PC-9 (cell line): ENCODE measurements around the gene EEF2K. TPM values are rescaled to one million over a fixed set of nuclear protein-coding genes. Genes with fewer than 3 reads are reported as not detected.

Experiments used
- BruUV-seq: library from RNA; stranded (reverse); fragments of 400-500 nt; replicated peaks from 2 replicates; lab custom pipeline; 2021; lab: Mats Ljungman, UMichigan
- CTCF ChIA-PET: fragments of 300-600 bp; sonication (Branson Sonifier 250); formaldehyde crosslinking; loops from one replicate; lab custom pipeline; 2022; ENCODE audit warnings: antibody characterized with exemption; lab: Charles Lee
- POLR2A ChIA-PET: fragments of 300-600 bp; sonication (Branson Sonifier 250); formaldehyde crosslinking; loops from one replicate; lab custom pipeline; 2022; ENCODE audit warnings: antibody characterized with exemption; ENCODE audit not compliant: unreplicated experiment; lab: Charles Lee
- DNase-seq, 2 experiments: peaks; one replicate each; pipeline versions ENCODE4 v3.0.0 to v3.0.0-alpha.2; 2015 to 2022; ENCODE audit warnings: mixed read lengths in 1 of 2
- H2AFZ ChIP-seq: fragments of 200-600 bp; sonication (generic); 2 replicates; pipeline ENCODE4 v1.8.1; 2017; ENCODE audit warnings: antibody characterized with exemption
- H3F3A ChIP-seq: fragments of 200-600 bp; sonication (generic); 2 replicates; pipeline ENCODE4 v1.8.1; 2017; ENCODE audit warnings: antibody characterized with exemption, mild to moderate bottlenecking, low read depth; ENCODE audit not compliant: insufficient read depth
- H3K27ac ChIP-seq: fragments of 200-600 bp; sonication (generic); 2 replicates; pipeline ENCODE4 v1.6.1; 2016; ENCODE audit warnings: mixed run types
- H3K27me3 ChIP-seq: fragments of 200-600 bp; sonication (generic); 2 replicates; pipeline ENCODE4 v1.6.1; 2016; ENCODE audit warnings: low read depth, mixed run types; ENCODE audit not compliant: insufficient read depth
- H3K36me3 ChIP-seq: fragments of 200-600 bp; sonication (generic); 2 replicates; pipeline ENCODE4 v1.6.1; 2016; ENCODE audit warnings: low read depth, mixed run types
- H3K4me1 ChIP-seq: fragments of 200-600 bp; sonication (generic); replicated peaks from 2 replicates; pipeline ENCODE4 v1.6.1; 2016; ENCODE audit warnings: mixed run types; ENCODE audit not compliant: insufficient read depth
- H3K4me2 ChIP-seq: fragments of 200-600 bp; sonication (generic); 2 replicates; pipeline ENCODE4 v1.6.1; 2017; ENCODE audit warnings: mixed run types
- H3K4me3 ChIP-seq: fragments of 200-600 bp; sonication (generic); 2 replicates; pipeline ENCODE4 v1.6.1; 2016; ENCODE audit warnings: mixed run types
- H3K79me2 ChIP-seq: fragments of 200-600 bp; sonication (generic); 2 replicates; pipeline ENCODE4 v1.6.1; 2017; ENCODE audit warnings: low read depth, mixed run types
- H3K9me2 ChIP-seq: fragments of 200-600 bp; sonication (generic); 2 replicates; pipeline ENCODE4 v1.8.1; 2017; ENCODE audit warnings: mild to moderate bottlenecking; ENCODE audit not compliant: insufficient read depth
- H3K9me3 ChIP-seq: fragments of 200-600 bp; sonication (generic); 2 replicates; pipeline ENCODE4 v1.8.1; 2016; ENCODE audit warnings: low read depth; ENCODE audit not compliant: insufficient read depth
- H4K20me1 ChIP-seq: fragments of 200-600 bp; sonication (generic); 2 replicates; pipeline ENCODE4 v1.8.1; 2017; ENCODE audit not compliant: insufficient read depth
- CTCF ChIP-seq: fragments of 200-600 bp; sonication (generic); conservative IDR thresholded peaks from 2 replicates; pipeline ENCODE4 v1.6.1; 2017; ENCODE audit warnings: mixed run types, antibody characterized with exemption, mild to moderate bottlenecking, moderate library complexity
- EZH2 ChIP-seq: fragments of 200-600 bp; sonication (generic); IDR thresholded peaks from 2 replicates; pipeline ENCODE4 v1.8.0; 2017; ENCODE audit warnings: antibody characterized with exemption, low read depth
- intact Hi-C: fragments of 100-400 bp; cut with micrococcal nuclease; formaldehyde crosslinking; loops from one replicate; pipeline ENCODE4 v1.10.0; 2022; ENCODE audit not compliant: unreplicated experiment
- total RNA-seq: library from RNA; stranded (reverse); gene quantifications from 2 replicates; pipeline ENCODE4 v1.2.3, GENCODE V29; 2021

The EEF2K gene
- total RNA-seq, 1 experiment from 2014 or later: 29.8 TPM

- Histone ChIP-seq H3K9me2 (no peaks in the 10 kb centered on the region), H3K79me2 (no peaks in the 10 kb centered on the region), H3K27ac (no peak overlapping the region), H3K4me2 (no peak overlapping the region), H3F3A (peaks cover 19% of the 10 kb centered on the region; the same call in 1 of the 2 replicates), H3K27me3 (no peaks in the 10 kb centered on the region), H2AFZ (no peak overlapping the region), H3K4me1 (no peaks in the 10 kb centered on the region), H3K4me3 (no peak overlapping the region), H3K36me3 (peaks cover 48% of the 10 kb centered on the region), H4K20me1 (no peaks in the 10 kb centered on the region; the same call in 1 of the 2 replicates), H3K9me3 (no peaks in the 10 kb centered on the region; the same call in 1 of the 2 replicates)
- TF ChIP-seq CTCF (no peak), EZH2 (no peak)
- no TSS peak for BruUV-seq
- no peak for DNase-seq
- intact Hi-C loops: no loop called here
- ChIA-PET CTCF (interaction anchor here (0.5 to 0.6 kb wide), 2 partner anchors 11 to 82 kb away, joined by 3 to 5 read pairs; no protein-coding TSS in a partner anchor), POLR2A (no interaction called here)
Measured at GRCh38 chr16:22335668-22336246, 129.7 kb downstream of the EEF2K start.

- H3K9me3 ChIP-seq: no peaks in the 10 kb centered on the region; the same call in 1 of the 2 replicates
- BruUV-seq: no TSS peak
- POLR2A ChIA-PET: no interaction called here
Measured at GRCh38 chr16:22336581-22336980, 130.5 kb downstream of the EEF2K start.

GRCh38 chr16:22337045-22337444 lies 131.0 kb downstream of the EEF2K start:
- H3K4me2 ChIP-seq: no peak overlapping the region
- peaks cover 13% of the 10 kb centered on the region; the same call in 1 of the 2 replicates for H3F3A ChIP-seq
- intact Hi-C loops: no loop called here
- DNase-seq: no peak
- H3K27me3 ChIP-seq: no peaks in the 10 kb centered on the region
- no peaks in the 10 kb centered on the region for H3K4me1 ChIP-seq
- no peak overlapping the region for H3K27ac ChIP-seq
- H3K9me2 ChIP-seq: no peaks in the 10 kb centered on the region
- no peaks in the 10 kb centered on the region; the same call in 1 of the 2 replicates for H4K20me1 ChIP-seq
- no peaks in the 10 kb centered on the region; the same call in 1 of the 2 replicates for H3K9me3 ChIP-seq
- H3K4me3 ChIP-seq: no peak overlapping the region
- TF ChIP-seq CTCF (no peak), EZH2 (no peak)
- peaks cover 38% of the 10 kb centered on the region for H3K36me3 ChIP-seq
- ChIA-PET CTCF (no interaction called here), POLR2A (no interaction called here)
- H3K79me2 ChIP-seq: no peaks in the 10 kb centered on the region
- no peak overlapping the region for H2AFZ ChIP-seq
- BruUV-seq: no TSS peak

More at GRCh38 chr16:22336581-22336980, 130.5 kb downstream of the EEF2K start:
- Histone ChIP-seq H3K4me3 (no peak overlapping the region), H3K27ac (no peak overlapping the region), H3K9me2 (no peaks in the 10 kb centered on the region), H2AFZ (no peak overlapping the region), H3K79me2 (no peaks in the 10 kb centered on the region), H3K4me1 (no peaks in the 10 kb centered on the region), H3F3A (peaks cover 13% of the 10 kb centered on the region; the same call in 1 of the 2 replicates), H3K4me2 (no peak overlapping the region), H3K27me3 (no peaks in the 10 kb centered on the region), H4K20me1 (no peaks in the 10 kb centered on the region; the same call in 1 of the 2 replicates), H3K36me3 (peaks cover 42% of the 10 kb centered on the region)
- CTCF ChIA-PET: no interaction called here
- intact Hi-C loops: no loop called here
- TF ChIP-seq EZH2 (no peak), CTCF (no peak)
- DNase-seq: no peak
